ENCODE measurements around the gene UBXN7.
"Not testable (repeated sequence)": the region's sequence is repeated elsewhere in the genome, so short reads cannot be mapped to it uniquely, and the experiment has no call there.

Gene UBXN7

GRCh38 chr3:196351541-196351940 is 80.7 kb downstream of the UBXN7 start:
- no peak for FAIRE-seq

GRCh38 chr3:196350067-196350466 is 82.2 kb downstream of the UBXN7 start:
- no peak for FAIRE-seq

GRCh38 chr3:196348698-196349097 is 83.5 kb downstream of the UBXN7 start:
- no peak for FAIRE-seq

GRCh38 chr3:196344663-196345062 is 87.6 kb downstream of the UBXN7 start:
- FAIRE-seq = no peak

DNA sequence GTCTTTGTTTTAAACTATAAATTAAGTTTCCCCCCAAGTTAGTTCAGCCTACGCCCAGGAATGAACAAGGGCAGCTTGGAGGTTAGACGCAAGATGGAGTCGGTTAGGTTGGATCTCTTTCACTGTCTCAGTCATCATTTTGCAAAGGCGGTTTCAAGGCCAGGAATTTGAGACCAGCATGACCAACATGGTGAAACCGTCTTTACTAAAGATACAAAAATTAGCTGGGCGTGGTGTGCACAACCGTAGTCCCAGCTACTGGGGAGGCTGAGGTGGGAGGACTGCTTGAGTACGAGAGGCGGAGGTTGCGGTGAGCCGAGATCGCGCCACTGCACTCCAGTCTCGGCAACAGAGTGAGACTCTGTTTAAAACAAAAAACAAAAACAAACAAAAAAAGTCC is 88.3 kb downstream of the UBXN7 start:
- FAIRE-seq = not testable (repeated sequence)

DNA sequence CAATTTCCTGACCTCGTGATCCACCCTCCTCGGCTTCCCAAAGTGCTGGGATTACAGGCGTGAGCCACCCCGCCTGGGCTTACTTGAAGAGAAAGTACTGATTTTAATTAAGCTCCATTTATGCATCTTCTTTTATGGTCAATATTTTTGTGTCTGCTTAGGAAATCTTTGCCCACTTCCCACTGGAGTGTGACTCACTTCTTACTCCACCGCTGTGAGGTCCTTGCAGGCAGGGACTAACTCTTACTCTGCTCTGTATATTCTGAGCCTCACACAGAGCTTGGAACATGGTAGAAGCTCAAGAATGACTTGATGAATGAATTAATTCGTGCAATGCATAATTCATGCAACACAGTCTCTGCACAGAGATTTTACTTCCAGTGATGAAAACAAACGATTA is 91.1 kb downstream of the UBXN7 start:
- FAIRE-seq = no peak

- no peak for FAIRE-seq
These were observed 91.8 kb downstream of the UBXN7 start for GRCh38 chr3:196340466-196340865.

DNA sequence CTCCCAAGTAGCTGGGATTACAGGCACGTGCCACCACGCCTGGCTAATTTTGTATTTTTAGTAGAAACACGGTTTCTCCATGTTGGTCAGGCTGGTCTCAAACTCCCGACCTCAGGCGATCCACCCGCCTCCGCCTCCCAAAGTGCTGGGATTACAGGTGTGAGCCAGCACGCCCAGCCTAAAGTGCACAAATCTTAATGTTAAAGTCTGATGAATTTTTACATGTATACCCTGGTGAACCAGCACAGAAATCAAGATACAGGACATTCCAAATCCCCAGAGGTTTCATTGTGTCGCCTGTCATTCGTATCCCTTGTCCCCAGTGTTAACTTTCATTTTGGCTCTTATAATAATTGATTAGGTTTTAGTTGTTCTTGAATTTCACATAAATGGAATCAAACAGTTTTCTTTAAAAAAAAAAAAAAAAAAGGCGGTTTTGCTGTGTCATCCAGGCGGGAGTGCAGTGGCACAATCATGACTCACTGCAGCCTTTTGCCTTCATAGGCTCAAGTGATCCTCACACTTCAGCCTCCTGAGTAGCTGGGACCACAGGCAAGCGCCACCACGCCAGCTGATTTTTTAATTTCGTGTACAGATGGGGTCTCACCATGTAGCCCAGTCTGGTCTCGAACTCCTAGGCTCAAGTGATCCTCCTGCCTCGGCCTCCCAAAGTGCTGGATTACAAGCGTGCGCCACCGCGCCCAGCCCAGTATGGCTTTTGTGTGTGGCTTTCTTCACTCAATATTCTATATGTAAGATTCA is 92.6 kb downstream of the UBXN7 start:
- FAIRE-seq = no peak

- no peak for FAIRE-seq
These were observed 93.2 kb downstream of the UBXN7 start for GRCh38 chr3:196339044-196339443.

- FAIRE-seq = no peak
These were observed 95.7 kb downstream of the UBXN7 start for GRCh38 chr3:196336319-196337145.

DNA sequence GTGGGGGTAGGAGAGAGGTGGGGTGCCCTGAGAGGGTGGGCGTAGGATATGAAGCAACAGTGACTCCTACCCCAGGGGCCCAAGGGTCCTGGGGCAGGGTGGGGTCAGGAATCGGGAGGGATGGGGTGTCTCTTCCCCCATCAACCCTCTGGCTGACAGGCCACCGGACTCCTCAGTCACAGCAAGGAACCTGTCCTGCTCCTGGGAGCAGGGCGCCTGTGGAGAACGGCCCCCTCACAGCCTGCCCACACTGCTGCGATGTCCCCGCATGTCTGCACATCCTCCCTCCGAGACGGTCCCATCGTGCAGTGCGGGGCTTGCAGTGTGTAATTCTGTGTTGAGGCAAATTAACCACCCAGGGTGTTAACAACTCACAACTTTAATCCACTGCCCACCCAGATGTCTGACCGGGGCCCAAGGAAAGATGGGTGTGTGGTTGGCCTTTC is 96.7 kb downstream of the UBXN7 start:
- FAIRE-seq = no peak

GRCh38 chr3:196334982-196335381 is 97.2 kb downstream of the UBXN7 start:
- FAIRE-seq = no peak

- FAIRE-seq = no peak
These were observed 100.1 kb downstream of the UBXN7 start for GRCh38 chr3:196332168-196332567.

DNA sequence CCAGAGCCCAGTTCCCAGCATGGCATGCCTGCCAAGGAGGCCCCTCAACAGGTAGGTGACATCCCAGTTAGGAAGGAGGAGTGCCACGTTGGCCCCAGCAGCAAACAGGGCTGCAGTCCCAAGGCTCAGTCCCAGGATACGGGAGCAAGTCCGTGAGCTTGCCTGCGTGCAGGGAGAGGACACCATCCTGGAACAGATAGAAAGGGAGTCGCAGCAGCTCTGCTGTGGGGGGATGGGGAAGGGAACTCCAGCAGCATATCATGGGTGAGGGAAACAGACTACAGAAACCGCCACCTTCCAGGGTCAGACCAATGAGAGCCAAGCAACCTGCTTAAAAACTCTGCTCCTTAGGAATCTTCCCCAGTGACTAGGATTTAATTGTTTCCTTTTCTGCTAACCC is 104.8 kb downstream of the UBXN7 start:
- no peak for FAIRE-seq

DNA sequence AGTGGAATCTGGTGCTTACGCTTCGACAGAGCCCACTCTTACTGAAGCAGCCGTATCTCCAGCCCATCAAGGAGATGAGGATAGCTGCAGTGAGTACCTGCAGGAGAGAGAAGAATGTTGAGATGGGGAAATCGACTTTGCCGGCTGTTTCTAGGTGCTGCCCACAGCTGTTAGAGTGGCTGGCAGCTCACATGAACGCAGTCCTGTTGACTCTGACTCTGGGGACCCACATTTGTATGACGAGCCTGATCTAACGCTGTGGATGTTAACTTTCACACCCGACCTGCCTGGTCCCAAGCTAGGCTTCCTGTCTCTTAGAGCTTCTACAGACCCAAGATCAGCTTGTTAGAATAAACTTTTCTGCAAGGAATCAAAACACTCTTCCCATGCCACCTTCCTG is 105.3 kb downstream of the UBXN7 start:
- no peak for FAIRE-seq

DNA sequence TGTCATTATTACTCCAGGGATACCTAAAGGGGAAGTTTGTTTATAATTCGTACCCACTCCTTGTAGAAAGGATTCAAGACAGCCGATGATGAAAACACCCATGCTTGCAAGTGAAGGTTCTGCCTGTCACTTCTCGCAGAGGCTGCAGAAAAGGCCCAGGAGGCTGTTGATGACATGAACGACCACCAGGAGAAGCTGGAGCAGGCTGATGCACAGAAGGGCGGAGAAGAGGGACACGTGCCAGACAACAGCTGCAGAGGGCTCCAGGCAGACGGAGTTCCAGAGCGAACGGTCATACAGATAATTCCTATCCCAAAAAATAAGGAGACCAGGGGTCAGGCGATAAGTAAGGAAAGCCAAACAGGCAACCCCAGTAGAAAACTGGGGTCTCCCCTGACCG is 108.5 kb downstream of the UBXN7 start:
- FAIRE-seq = no peak

GRCh38 chr3:196323016-196323415 is 109.2 kb downstream of the UBXN7 start:
- FAIRE-seq = no peak

DNA sequence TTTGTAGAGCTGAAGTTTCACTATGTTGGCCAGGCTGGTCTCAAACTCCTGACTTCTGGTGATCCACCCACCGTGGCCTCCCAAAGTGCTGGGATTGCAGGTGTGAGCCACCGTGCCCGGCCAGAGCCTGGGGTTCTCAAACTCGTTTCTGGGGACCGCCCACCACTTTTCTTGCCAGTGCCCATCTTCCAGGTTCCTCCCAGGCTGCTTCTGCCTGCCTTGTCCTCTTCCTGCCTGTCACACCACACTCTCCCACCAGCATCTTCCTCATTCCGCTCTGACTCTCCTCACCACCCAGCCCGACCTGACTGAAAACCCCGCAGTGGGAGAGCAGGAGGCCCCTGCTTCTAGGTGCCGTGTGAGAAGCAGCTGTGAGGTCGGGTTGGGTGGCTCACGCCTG is 111.1 kb downstream of the UBXN7 start:
- FAIRE-seq = no peak

DNA sequence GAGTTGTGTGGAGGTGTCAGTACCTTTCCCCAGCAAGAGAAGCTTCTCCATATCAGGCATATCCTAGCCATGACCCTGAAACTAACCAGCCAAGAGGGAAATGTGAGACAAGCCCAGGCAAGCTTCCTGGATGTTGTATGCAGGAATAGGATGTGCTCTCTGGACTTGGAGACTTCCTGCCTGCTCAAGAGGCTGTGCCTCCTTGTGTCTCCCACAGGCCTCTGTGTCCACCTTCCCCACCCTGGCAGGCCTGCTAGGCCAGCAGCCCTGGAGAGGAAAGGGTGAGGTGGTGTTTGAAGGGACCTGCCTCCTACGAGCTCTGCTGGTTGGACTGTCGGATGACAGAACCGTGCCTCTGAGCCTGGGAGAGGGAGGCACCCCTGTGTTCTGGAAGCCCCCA is 112.1 kb downstream of the UBXN7 start:
- no peak for FAIRE-seq

- FAIRE-seq = no peak
These were observed 114.3 kb downstream of the UBXN7 start, which contains the start of gene DYNLT2B for GRCh38 chr3:196317687-196318467. Gene DYNLT2B, minus strand, starts transcription at chr3:196318240. Its CDS starts 88 bp downstream, at chr3:196318152.

DNA sequence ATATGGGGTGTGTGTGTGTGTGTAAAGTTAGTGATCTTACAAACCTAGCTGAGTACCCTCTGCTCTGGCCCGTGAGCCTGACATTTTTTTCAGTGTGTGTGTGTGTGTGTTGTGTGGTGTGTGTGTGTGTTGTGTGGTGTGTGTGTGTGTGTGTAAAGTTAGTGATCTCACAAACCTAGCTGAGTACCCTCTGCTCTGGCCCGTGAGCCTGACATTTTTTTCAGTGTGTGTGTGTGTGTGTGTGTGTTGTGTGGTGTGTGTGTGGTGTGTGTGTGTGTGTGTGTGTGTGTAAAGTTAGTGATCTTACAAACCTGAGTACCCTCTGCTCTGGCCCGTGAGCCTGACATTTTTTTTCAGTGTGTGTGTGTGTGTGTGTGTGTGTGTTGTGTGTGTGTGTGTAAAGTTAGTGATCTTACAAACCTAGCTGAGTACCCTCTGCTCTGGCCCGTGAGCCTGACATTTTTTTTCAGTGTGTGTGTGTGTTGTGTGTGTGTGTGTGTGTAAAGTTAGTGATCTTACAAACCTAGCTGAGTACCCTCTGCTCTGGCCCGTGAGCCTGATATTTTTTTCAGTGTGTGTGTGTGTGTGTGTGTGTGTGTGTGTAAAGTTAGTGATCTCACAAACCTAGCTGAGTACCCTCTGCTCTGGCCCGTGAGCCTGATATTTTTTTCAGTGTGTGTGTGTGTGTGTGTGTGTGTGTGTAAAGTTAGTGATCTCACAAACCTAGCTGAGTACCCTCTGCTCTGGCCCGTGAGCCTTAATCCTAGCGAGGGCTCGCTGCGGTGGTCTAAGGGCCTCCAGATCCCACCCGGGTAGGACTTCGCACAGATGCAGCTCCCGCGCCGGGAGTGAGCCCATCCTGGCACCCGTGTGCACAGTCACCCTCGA is 115.2 kb downstream of the UBXN7 start:
- FAIRE-seq = not testable (repeated sequence)

GRCh38 chr3:196315821-196316220 is 116.4 kb downstream of the UBXN7 start:
- no peak for FAIRE-seq

Measured in A204.1 (cell line).